Hematopoietic multipotent progenitor cell treated with erythropoietin and hydrocortisone succinate and interleukin-3 and kit ligand, for 17 days (in vitro differentiated cells): Measurements from ENCODE around the gene PTPN14.
"Not testable (repeated sequence)": the region's sequence is repeated elsewhere in the genome, so short reads cannot be mapped to it uniquely, and the experiment has no call there.

Experiments used
- DNase-seq: peaks from one replicate; pipeline ENCODE4 v3.0.0-alpha.2; 2015; ENCODE audit warnings: low spot score

The PTPN14 gene

DNA sequence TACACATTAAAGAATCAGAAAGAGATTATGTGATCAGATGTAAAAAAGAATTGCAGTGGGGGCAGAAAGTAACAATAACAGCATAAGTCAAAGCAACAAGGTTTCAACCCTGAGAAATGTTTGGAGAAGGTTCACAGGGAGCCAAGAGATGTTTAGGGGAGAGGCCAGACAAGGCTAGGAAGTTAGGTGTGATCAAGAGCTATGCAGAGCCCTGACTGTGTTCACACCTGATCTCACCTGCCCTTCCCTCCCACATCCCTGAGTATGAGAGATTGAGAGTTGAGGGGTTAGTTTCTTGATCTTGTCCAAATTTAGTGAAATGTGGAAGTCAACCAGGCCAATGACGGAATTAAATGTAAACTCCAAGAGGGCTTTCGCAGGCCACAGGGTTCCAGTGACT lies 10.2 kb downstream of the PTPN14 start:
- DNase-seq = no peak

DNA sequence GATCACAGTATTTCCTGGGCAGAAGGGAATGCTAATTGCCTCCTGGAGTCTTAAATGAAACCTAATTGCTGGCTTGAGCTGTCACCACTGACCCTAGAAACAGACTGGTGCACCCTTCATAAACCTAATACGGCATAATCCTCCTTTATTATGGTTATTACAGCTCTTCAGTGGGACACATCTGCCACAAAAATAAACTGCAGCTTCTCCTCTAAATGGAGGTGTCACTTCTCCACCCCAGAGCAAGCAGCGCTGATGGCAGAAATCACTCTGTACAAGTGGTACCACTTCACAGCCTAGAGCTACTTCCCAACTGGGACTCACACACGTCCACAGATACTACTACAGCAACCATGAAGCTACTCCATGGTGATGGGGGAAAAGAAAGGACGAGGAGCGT lies 11.1 kb downstream of the PTPN14 start:
- no peak for DNase-seq

DNA sequence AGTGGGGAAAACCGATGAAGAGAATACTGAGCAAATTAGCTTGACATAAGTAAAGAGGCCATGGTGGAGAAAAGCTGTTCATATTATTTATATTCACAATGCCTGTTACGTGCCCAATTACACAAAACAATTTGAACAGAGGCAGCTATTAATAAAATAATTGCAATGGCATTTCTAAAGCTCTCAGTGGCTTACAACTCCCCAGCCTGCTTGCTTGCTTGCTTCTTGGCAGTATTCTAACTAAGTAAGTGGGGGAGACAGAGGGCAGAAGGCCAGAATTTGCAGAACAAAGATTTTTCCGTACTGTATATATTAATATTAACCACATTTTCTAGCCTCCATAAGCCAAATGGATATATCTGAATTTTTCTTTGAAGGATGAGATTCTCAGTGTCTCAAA lies 12.9 kb downstream of the PTPN14 start:
- DNase-seq = no peak

DNA sequence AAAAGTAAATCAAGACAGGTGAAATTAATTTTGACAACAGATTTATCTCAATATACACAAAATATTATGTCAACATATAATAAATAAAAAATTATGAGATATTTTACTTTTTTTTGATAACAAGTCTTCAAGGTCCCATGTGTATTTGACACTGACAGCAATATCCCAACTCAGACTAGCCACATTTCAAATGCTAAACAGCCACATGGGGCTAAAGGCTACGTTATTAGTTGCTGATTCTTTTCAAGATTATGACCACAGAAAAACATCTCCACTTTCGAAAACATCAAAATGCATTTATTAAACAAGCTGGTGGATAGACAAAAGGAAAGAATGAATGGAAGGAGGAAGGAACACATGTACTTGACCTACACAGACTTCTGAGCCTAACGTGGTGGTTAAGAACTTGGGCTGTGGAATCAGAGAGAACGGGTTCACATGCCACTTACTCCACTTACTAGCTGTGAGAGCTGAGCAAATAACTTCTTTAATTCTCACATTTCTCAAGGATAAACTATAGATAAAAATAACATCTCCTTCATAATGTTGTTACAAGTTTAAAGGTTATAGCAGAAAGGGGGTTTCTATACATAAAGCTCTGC lies 13.4 kb downstream of the PTPN14 start:
- no peak for DNase-seq

DNA sequence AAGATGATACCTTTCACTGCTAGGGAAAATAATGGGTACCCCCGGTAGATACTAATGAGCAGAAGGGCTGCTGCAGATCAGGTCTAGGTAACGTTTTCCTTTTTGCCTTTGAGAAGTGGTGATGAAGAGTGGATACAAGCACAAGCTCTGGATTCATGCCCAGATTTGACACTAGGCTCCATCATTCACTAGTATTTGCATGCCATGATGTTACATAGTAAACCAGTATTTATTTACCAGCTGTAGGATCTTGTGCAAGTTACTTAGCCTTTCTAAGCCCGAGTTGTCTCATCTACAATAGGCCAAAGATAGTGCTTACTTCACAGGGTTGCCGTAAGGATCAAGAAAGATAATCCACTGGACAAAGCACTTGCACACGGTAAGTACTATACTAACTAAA lies 14.2 kb downstream of the PTPN14 start:
- no peak for DNase-seq

DNA sequence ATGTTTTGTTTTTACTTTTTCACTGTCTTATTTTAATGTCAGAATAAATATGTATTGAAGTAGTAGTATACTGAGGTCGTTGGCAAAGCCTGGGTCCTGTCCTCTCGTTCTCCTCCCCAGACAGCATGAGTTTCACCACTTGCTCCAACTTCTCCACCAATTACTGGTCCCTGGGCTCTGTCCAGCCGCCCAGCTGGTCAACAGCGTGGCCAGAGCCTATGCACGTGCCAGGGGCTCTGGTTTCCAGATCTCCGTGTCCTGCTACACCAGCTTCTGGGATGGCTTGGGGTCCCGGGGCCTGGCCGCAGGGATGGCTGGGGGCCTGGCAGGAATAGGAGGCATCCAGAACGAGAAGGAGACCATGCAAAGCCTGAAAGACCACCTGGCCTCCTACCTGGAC lies 19.3 kb downstream of the PTPN14 start:
- DNase-seq = no peak

DNA sequence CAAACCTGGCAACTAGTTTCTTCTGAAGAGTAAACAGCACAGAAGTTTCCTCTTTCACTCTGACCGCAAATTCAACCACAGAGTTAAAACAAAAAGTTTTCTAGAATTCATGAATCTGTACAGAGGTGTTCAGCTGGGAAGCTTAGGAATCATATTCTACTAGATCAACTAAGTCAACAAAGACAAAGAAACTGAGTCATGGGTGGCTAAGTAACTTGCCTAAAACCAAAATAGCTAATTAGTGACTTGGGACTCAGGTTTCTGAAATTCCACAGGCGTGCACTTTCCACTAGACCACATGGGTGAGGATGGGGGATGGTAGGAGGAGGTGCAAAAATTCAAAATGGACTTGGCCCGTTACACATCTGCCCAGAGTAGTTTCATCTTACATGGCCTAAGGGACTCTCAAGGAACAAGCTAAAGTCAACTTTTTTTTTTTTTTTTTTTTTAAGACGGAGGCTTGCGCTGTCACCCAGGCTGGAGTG lies 25.8 kb downstream of the PTPN14 start:
- DNase-seq = no peak

DNA sequence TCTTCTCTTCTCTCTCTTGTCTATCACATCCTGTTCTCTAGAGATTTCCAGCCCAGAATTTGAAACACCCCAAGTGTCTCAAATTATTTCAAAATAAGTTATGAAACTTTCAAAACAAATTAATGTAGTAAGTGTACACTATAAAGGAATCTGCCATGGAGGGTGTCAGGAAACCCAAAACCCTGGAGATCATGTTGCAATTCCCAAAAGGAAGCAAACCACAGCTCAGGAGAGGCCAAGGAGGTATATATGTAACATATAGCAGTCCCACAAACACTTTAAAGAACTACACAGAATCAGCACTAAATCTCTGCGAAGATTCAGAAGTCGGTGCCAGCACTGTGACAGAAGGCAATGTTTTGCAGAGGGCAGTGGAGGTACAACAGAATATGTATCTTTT lies 26.6 kb downstream of the PTPN14 start:
- no peak for DNase-seq

DNA sequence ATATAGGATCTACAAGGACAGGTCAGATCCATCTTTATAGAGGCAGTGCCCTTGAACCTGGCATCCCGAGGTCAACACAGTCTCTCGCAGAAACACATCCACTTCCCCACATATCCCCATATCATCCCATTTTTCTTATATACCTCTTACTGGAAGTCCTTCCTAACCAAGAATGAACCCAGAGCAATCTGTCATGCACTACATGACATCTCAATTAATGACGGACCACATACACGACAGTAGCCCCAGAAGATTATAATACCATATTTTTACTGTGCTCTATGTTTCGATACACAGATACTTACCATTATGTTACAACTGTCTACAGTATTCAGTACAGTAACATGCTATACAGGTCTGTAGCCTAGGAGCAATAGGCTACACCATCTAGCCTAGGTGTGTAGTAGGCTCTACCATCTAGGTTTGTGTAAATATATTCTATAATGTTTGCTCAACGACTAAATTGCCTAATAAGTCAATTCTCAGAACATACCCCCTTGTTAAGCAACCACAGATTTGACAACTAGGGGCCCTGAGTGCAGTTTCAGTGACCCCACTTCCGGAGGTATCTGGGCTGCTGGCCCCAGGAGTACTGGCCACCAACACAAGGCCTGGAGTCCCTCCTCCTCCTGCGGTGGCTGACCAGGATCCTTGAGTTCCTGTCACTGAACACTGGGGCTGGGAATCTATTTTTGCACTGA lies 28.1 kb downstream of the PTPN14 start:
- DNase-seq = no peak

DNA sequence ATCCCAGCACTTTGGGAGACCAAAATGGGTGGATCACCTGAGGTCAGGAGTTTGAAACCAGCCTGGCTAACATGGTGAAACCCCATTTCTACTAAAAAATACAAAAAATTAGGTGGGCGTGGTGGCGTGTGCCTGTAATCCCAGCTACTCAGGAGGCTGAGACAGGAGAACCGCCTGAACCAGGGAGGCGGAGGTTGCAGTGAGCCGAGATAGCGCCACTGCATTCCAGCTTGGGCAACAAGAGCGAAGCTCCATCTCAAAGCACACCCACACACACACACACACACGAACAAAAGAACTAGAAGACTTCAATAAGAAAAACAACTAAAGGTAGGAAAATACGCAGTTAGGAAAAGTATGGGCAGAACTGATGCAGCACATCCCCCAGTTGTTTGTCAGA lies 29.9 kb downstream of the PTPN14 start:
- not testable (repeated sequence) for DNase-seq

DNA sequence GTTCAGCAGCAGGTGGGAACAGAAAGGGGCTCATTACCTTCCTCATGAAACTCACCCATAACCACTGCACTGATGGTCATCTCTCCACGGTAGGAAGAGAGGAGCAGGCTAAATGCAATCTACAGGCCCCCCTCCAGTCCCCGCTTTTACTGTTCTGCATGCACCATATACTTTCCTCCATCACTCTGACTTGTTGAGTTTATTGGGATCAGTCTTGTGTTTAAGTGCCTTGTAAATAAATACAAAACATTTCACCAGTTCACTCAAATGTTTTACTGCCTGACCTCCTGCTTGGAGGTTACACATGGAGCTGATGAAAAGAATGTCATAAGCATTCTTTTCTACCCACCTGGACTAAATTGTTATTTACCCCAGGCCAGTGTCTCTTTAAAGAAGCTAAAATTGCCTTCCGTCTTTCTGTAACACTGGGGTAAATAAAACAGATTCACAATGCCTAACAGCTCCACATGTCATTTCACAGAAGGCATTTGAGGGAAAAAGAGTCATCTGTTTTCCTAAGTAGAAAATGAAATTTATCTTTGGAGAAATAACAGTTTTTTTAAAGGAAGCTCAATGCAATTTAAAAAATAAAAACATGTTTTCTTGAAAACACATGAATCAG lies 30.7 kb downstream of the PTPN14 start:
- no peak for DNase-seq

DNA sequence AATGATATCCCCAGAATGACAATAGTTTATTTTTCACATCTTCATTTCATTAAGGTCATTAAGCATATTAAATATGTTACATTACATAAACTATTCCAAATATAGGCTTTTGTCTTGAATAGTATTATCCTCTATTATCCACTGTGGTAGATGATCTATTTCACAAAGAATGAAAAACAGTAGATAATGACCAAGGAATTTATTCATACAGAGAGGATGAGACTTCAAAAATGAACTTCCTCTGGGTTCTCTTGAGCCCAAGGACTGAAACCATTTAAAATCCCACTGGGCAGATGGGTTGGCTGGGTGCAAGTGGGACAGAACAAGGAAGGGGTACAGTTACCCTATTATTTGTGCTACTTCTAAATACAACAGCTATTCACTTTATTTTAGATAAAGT lies 33.0 kb downstream of the PTPN14 start:
- no peak for DNase-seq

DNA sequence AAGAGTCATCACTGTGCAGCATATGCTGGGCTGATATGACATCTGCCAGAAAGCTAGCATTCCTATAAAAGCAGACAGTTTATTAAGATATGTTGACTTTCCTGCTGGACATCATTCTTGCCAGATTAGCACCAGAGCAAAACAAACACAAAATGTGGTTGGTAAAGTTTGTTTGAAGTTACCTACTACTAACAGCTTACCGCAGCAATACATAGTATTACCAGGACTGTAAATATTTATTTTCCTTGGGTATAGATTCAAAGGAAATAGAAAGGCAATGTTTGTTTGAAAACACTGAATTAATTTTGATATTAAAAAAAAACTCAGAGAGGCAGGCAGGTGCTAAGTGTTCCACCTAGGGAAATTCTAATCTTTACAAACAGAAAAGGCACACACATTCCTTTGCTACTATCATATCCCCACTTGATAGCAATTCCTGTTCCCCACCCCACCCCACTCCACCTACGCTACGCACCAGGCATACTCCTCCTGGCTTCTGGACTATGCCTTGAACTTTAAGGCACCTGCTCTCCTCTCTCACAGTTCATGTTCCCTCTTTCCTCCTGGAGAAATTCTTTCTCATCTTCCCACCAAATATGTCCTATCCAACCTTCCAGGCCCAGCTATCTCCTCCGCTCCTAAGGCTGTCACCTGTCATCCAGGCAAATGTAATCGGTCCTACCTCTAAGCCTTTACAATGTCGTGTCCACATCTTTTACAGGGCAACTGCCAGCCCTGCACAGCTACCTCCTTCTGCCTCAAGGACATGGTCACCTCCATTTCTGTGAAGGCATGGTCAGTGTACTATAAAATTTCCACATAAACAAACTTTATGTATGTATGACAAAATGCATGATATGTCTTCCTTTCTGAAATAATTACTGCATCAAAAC lies 34.7 kb downstream of the PTPN14 start:
- no peak for DNase-seq

DNA sequence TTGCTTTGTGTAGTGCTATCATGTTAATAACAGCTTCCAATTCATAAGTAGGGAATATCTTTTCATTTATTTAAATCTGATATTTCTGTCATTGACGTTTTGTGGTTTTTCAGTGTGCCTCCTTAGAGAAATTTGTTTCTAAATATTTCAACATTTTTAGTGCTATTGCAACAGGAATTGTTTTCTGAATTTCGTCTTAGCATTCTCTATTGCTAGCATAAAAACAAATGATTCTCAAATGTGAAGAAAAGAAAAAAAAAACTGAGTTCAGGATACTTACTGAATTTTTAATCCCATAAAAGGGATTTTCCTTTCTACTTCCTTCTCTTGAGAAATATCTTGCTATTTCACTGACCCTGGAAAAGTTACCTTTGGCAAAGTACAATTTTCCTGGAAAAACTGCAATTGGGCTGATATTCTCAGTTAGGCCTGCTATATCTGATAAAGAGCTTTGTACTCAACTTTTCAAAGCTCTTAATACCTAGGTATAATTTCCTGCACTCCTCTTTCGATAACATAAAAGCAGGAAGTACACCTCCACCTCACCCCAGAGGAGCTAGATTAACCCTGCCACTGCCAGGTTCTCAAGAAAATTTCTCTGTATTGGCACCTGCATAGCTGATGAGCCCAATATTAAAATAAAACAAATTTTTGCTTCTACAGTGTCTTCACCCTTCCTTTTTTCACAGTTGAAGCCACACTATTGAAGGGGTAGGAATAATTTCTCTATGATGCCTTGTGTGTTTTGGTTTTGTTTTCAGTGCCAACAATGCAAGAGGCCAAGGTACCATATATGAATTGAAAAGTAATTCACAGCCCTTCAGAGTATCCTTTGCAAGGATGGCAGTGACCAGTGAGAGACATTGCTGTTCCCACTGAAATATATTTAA lies 35.6 kb downstream of the PTPN14 start:
- no peak for DNase-seq

DNA sequence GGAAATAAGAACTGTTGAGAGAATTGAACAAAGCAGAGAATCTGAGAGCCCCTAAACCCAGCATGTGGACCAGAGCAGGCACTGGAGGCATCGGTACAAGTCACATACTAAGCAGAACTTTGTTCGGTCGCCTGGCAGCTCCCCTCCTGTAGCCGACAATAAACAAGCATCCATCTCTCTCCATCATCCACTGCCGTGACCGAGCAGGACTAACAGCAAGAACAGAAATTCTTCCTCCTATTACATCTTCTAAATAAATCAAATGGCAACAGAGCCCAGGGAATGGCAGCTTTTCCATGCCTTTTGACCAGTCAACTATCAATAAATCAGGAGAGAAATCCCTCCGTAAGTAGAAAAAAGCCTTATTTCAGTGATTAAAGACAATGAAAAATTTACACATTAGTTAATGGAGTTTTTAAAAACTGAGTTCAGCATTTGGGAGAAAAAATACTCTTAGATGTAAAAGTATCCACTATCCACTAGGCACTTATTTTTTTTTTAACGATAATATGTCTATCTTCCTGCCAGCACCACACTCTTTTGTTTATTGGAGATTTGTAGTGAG lies 36.5 kb downstream of the PTPN14 start:
- DNase-seq = no peak

DNA sequence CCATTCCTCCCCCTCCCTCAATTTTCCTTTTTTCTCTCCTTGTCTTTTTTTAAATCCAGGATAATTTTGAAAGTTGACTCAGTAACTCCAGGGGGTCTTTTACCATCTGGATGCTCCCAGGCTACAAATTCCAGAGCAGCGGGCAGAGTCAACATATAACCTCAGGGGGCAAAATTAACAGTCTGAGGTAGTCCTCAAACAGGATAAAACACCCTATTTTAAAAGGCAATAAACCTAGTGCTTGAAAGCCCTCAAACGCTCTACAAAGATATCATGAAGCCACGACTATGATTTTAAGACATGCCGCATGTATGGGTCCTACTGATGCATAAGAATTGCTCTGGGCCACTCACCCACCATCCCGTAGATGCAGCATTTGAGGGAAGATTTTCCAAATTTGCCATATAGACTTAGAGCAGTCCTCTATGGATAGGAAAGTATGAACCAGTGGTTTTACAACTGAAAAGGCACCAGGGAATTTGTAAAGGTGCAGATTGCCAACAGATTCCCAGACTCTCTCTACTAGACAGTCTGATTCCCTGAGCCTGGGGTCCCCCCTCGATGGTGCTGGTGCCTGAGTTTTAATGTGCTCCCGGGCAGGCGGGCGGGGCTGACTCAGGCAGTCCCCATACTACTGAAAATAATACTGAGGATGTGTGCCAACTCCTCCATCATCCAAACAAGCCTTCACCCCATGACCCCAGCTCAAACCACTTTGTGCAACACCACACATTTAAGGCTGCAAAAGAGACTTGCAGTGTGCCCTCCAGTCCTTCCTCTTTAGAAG lies 37.2 kb downstream of the PTPN14 start:
- DNase-seq = no peak

DNA sequence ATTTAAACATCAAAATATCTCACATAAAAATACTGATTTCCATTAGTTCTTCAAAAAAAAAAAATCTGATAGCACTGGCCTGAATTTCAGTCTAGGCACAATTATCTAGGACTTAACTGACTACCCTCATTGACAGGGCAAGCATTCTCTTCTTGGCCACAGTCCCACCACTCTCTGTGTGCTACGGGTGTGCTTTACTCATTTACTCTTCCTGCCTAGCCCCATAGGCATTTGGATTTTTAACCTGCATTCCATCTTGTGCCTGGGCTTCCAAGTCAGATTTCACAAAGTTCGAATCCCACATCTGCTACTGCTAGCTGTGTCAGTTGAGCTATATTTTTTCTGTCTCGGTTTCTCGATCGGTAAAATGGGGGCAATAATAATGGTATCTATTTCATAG lies 38.0 kb downstream of the PTPN14 start:
- DNase-seq = no peak

DNA sequence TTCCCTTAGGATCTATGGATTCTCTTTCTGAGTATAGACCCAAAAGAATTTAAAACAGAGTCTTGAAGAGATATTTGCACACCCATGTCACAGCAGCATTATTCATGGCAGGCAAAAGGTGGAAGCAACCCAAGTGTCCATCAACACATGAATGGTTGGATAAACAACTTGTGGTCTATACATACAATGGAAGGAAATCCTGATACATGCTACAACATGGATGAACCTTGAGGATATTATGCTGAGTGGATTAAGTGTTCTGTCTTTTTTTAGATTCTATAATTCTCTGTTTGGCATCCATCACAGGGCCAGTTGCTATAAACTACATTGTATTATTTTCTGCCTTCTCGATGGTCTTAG lies 39.8 kb downstream of the PTPN14 start:
- no peak for DNase-seq

DNA sequence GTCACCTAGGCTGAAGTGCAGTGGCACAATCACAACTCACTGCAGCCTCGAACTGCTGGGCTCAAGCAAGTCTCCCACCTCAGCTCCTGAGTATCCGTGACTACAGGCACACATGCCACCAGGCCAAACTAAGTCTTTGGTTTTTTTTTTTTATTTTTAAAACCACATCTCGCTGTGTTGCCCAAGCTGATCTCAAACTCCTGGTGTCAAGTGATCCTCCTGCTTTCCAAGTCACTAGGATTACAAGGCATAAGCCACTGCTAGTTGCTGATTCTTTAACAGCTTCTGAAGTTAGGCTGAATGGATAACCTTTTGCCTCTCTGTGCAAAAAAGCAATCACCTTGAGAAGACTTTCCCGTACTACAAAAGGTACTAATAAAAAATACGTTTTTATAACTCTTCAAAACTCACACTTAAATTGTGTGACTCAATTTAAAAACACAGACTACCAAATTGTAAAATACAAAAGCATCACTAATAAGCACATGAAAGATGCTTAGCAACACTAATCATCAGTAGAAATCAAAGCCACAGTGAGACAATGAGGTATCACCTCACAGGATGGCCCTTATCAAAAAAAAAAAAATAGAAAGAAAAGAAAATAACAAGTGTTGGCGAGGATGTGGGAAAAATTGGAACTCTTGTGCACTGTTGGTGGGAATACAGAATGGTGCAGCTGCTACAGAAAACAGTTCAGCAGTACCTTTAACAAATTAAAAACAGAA lies 40.3 kb downstream of the PTPN14 start:
- no peak for DNase-seq

DNA sequence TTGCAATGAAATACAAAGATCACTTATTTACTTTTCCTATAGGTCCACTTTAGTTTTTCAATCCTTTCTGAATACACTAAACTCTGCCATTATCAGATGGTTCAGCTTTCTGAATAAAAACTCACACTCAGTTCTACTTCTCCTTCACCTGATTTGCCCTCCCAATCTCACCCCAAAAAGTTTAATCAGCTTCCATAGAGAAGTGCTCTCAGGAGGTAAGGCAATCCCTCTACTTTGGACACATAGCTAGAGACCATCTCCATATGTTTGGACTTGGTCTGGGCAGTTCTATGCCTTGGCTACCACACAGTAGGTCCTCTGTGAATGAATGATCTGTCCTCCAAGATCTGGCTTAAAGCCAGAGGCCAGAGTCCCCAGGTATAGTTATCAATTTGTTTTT lies 40.9 kb downstream of the PTPN14 start:
- DNase-seq = no peak
